Stimulated activated CD4-positive, alpha-beta T cell treated with anti-CD3 and anti-CD28 coated beads, Interleukin-4, amount 100 ng/mL, for 48 hours (primary cell): ENCODE data around the gene TBCC.
A peak's percentile ranks its signal among the peaks of the same experiment; 100 is the strongest.

Source experiments
- DNase-seq, 2 donors: peaks; one replicate each; pipeline ENCODE4 v3.0.0-alpha.2; 2020; ENCODE audit warnings: low read depth in 2 of 2

The TBCC gene

DNA sequence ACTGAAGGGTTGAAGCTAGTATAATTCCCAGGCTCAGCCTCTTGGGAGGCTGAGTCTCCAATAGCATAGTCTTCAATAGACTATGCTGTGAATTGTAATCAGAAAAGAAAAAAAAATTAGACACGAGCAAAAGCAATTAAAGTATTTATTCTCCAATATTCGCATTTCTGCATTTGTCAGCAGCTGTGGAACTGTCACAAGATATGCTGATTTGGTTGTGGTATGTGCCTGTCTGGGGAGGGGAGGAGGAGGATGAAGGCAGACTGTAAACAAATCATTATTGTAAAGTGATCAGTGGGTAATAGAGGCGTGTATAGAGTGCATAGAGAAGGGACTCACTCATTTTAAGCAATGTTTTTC, 25.8 kb upstream of the TBCC start:
- DNase-seq = no peak

DNA sequence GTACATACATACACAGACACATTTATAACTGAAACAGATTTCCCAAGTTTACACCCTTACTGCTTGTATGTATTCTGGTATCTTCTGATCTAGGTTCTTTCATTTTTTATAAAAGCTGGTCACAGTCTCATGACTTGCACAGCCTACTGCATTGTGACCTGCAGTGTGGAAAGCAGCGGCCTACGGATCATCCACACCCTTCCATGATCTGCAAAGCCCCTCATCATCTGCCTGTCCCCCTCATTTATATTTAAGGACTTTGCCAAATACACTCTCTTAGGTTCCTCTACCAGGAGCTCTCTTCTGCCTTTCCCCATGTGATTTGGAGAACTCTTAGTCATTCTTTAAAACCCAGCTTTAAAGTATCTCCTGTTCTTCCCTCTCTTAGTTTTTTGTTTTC, 23.9 kb upstream of the TBCC start:
- DNase-seq = no peak

- no peak for DNase-seq
Observed at GRCh38 chr6:42769051-42769450, 23.1 kb upstream of the TBCC start.

- DNase-seq = no peak
Observed at GRCh38 chr6:42766163-42766670, 20.3 kb upstream of the TBCC start.

DNA sequence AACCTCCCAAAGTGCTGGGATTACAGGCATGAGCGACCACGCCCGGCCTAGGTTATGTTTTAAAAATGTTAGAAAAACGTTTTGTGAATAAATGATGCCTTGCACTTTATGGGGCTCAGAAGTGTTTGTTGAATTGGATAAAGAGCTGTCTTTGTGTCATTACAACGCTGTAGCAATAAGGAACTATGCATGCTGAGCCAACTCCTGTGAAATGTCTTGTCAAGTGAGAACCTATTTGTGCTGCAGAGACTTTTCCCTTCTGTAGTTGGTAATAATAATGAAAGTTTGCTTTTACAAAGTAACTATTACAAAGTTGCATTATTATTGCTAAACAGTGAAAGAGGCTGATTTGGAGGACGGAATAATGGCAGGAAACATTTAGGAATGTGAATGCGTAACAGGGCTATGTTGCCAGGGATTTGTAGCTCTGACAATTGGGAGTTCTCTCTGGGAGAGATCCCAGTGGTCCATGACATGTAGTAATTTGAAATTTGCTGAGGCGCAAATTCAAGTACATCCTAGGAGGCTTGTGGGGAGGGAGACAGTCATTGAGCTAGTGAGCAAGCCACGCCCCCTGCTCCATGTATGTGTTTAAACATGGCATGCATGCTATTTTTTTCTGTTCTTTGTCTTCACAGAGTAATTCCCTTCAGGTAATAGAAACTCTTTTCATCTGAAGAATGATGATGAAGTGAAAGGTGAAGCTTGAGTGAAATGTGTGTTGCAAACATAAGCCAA, 19.2 kb upstream of the TBCC start:
- no peak for DNase-seq

- no peak for DNase-seq
Observed at GRCh38 chr6:42762950-42763349, 17.0 kb upstream of the TBCC start.

DNA sequence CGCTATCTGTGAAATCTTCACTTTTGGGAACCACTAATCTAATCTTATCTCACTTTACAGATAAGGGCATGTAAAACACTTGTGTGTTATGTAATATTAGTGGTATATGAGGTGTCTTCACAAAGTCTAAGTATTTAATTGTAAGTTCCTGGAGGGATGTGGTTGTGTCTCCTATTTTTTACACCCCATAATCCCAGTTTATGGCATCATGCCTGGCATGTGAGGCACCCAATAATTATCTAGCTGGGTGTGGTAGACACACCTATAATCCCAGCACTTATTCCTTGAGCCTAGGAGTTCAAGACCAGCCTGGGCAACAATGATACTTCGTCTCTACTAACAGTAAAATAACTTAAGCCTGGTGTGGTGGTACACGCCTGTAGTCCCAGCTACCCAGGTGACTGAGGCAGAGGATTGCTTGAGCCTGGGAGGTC, 16.5 kb upstream of the TBCC start:
- no peak for DNase-seq

GRCh38 chr6:42761287-42762067, 15.6 kb upstream of the TBCC start:
- no peak for DNase-seq

GRCh38 chr6:42758756-42759430, 13.0 kb upstream of the TBCC start:
- DNase-seq = no peak

GRCh38 chr6:42756722-42757121, 10.8 kb upstream of the TBCC start:
- no peak for DNase-seq

- no peak for DNase-seq
Observed at GRCh38 chr6:42754759-42755158, 8.9 kb upstream of the TBCC start.

GRCh38 chr6:42751055-42751454, 5.2 kb upstream of the TBCC start:
- DNase-seq = no peak

DNA sequence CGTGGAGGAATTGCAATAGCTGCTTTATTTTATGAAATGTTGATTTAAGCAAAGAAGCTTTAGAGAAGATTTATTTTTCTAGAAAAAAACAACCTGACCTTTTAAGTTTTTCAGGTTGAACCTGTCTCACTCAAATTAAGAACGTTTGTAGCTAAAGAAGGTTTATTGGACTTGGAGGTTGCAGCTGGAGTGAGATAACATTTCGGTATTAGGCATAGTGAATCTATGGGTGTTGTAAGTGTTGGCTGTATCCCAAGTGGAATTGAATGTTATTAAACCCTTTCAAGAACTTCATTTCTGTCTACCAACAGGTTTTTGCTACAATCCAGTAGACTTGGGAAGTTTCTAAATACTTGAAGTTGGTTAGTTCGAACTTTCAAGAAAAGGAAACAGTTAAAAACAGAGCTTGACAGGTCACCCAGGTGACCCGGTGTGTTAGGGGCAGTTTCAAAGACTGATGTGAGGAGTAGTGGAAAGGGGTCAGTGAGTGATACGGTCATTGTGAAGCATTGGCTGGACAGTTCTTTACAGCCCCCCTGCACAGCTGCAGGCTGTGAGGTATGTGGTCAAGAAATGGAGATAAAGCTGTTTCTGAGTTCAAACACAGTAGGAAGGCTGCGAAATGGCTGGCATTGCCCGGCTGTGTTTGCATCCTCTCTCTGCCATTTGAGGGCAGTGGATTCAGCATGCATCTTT, 2.4 kb upstream of the TBCC start:
- DNase-seq = no peak

DNA sequence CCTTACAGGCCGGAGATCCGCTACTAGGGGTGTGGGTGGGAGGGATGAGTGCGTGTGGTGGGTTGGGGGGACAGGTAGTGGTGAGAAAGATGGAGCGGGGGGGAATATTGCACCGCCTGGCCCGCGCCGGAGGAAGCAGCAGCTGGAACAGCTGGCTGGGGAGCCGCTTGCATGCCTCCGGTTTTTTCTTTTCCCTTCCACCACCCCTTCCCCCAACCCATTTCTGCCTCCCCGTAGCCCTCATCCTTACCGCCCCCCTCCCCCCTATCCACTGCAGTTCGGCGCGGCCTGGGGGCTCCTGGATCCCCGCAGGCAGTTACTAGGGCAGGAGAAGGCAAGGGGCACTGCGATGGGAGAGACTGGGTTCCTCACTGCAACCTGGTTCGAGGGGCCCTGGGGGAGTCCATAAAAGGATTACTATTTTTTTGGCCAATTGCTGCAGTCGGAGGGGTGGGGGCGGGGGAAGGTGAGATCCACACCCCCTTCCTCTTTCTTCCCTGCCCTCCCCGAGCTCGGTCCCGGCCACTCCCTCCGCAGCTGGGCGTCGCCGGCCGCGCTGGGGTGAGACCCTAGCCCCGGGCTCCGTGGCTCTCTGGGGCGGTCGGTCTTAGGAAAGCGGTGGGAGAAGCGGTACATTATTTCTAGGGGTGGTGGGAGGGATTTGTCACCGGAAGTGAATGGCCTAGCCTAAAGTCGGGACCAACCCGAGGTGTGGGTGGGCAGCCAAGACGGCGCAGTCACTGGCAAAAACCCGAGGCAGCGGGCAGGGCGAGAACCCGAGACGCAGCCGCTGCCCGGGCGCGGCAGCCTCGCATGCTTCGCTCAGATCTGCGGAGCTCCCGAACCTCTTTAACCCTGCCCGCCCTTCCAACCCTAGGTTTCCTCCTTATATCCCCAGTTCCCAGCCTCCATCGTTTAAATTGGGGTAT, 824 bp upstream of the TBCC start:
- DNase-seq = peak; percentile 70 to 81

- DNase-seq = peak; percentile 6 to 19
Observed at GRCh38 chr6:42745083-42745639, 742 bp downstream of the TBCC start.

- no peak for DNase-seq
Observed at GRCh38 chr6:42744351-42744893, 1.5 kb downstream of the TBCC start.

GRCh38 chr6:42742116-42742894, 3.6 kb downstream of the TBCC start:
- no peak for DNase-seq

GRCh38 chr6:42740725-42741124, 5.2 kb downstream of the TBCC start:
- no peak for DNase-seq

DNA sequence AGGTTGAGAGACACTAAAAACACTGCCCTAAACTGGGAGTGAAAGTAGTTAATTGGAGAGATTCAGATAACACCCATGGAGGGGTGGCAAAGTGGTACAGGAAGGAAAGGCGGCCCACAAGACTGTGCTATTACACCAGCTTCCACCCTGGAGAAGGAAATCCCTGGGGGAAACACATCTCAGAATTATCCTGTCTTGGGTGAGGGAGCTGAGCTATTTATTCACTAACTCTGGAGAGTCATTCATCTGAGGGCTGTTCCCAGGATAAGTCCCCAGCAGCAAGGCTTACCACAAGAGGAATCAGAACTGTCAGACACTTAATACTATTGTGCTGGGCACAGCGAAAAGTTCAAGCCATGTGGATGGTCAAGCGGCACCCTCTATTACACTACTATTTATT, 9.9 kb downstream of the TBCC start:
- DNase-seq = no peak
